RKO (cell line): ENCODE data around the gene THADA.
"Not testable (repeated sequence)": the region's sequence is repeated elsewhere in the genome, so short reads cannot be mapped to it uniquely, and the experiment has no call there.

Experiments used
- DNase-seq: peaks from one replicate; pipeline ENCODE4 v3.0.0-alpha.2; 2016; ENCODE audit warnings: low spot score

Gene THADA

DNA sequence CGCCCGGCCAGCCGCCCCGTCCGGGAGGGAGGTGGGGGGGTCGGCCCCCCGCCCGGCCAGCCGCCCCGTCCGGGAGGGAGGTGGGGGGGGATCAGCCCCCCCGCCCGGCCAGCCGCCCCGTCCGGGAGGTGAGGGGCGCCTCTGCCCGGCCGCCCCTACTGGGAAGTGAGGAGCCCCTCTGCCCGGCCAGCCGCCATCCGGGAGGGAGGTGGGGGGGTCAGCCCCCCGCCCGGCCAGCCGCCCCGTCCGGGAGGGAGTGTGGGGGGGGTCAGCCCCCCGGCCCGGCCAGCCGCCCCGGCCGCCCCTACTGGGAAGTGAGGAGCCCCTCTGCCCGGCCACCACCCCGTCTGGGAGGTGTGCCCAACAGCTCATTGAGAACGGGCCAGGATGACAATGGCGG lies 298.1 kb downstream of the THADA start:
- DNase-seq = not testable (repeated sequence)

DNA sequence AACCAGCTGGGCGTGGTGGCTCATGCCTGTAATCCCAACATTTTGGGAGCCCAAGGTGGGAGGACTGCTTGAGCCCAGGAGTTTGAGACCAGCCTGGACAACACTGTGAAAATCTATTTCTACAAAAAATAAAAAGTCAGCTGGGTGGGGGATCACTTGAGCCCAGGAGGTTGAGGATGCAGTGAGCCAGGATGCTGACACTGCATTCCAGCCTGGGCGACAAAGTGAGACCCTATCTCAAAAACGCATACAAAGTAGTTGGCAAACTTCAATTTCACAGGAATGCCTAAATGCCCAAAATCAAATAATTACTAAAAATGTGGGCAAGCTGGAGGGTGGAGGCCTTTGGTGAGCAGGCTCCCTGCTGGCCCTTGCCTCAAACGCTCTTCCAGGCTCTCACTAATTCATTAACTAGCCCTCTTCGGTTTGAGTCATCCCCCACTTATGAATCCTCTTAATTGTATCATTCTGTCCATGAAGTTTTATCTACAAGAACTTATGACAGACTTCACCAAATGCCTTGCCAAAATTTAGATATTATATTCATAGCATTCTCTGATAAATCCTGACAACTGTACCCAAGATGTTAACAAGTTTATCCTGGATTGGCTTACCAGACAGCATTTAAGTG lies 300.8 kb downstream of the THADA start:
- no peak for DNase-seq

DNA sequence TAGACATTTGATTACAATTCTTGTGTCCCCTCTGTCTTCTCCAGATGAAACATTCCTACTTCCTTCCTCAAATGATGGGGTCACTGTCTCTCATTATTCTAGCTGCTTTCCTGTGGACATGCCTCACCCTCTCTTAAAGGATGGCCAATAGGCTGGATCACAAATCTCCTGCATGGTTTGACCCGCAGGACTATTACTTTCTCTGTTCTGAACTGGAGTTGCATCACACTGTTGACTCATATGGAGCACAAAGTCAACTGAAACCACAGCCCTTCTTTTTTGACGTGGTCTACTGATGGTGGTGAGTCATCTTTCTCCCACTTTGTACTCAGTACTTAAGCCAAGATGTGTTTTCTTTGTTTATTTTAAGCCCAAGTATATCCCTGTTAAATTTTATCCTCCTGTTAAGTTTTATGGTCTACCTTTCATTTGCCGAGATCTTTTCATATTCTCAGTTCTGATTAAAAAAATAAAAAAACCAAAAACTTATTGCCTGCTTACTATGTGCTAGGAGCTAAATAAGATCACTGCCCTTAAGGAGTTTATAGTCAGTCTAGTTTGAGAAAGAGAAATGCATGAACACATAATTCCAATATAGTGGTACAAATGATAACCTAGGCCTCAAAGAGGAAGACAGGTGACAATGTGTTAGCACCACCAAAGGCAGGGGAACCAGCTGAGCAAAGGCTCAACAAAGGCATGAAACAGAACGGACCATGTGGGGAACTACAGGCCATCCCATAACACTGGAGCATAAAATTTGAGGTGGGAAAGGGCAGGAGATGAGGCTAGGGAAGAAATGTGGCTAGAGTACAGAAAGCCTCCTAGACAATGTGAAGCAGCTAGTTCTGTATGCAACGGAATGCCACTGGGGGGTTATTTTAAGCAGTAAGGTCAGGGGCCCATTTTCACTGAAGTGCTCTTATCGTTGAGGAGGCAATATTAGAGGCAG lies 301.8 kb downstream of the THADA start:
- DNase-seq = peak; percentile 90

DNA sequence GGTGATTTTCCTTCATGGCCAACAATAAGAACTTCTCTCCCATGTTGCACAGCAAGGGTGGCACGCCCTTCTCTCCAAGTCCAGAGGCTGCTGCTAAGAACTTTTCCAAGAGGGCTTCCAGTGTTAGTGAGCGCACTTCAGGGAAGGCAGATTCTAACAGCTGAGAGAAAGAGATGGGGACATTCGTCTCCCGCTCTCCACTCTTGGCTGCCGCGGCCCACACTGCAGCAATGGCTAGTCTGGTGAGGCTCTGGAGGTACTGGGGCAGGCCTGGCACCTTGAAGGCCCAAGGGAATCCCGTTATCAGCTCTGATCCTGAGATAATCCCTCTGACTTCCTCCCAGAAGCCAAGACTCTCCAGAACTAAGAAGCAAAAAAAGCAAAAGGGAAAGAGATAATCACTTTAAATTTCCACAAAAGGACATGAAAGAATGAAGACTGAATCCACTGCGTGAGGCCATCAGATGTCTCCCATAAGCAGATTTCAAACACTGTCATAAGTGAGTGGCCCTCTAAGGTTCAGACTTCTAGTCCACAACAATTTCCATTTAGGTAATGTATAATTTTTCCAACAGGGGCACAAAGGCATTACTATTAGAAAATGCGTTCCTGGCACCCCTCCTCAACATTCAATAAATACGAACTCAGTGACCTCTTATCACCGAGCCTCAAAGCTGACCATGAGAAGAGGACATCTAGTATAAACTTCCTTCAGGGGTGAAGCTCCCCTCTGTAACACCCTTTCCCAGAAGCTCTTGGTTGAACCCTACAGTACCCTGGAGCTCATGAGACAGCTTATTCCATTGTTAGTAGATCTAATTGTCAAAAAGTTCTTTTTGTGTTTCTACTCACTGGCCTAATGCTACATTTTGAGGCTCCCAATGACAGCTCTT lies 302.7 kb downstream of the THADA start:
- DNase-seq = no peak

DNA sequence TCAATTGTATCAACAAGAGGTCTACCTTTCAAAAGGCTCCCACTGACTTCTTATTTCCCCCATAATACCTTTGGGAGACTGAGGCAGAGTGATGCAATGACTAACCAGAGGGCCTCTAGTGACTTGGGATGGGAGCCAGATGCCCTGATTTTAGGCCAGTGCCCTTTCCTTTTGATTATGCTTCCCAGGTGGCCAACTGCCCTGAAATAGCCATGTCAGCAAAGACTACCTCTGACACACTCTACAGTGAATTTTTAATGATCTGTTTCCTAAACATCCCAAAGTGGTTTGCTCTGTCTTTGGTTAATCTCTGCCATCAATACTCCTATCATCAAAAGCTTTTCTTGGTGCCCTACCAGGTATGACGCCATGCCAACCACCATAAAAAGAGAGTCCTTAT lies 303.5 kb downstream of the THADA start:
- no peak for DNase-seq

DNA sequence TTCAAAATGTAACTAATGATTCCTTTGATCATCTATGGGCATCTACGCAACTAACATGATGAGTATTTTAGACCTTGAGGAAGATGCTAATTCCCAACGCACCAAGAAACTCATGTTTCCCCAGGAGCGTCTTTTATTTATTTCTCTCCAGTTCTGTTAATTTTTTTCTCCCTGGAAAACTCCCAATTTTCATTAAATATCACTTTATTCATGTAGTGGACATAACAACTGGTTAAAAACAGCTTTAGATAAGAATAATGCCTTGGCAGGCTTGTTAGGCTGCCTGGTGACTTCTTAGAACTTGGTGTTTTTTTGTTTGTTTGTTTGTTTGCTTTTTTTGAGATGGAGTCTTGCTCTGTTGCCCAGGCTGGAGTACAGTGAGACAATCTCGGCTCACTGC lies 306.5 kb downstream of the THADA start:
- DNase-seq = no peak

DNA sequence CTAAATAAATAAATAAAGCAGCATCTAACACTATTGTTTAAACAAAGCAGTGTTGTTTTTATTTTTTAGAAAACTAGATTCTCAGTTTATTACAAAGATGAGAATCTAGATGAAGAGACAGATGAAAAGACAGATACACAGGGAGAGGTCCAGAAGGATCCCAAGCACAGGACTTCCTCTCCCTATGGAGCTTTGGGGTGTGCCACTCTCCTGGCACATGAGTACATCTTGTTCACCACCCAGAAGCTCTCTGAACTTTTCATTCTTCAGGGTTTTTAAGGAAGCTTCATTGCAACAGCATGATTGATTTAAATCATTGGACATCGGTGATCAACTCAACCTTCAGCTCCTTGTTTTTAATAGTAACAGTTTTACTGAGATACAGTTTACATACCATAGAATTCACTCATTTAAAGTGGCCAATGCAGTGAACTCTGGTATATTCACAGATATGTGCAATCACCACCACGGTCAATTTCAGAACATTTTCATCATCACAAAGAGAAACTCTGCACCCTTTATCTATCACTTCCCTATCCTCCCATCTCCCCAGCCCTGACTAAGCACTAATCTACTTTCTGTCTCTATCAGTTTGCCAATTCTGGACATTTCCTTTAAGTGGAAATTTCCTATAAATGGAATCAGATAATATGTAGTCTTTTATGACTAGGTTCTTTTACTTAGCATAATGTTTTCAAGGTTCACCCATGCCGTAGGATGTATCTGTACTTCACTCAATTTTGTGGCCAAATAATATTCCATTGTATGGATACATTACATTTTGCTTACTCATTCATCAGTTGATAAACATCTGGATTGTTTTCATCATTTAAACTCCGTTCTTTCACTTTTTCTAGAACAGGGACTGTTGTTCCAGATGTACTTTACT lies 307.2 kb downstream of the THADA start:
- no peak for DNase-seq

DNA sequence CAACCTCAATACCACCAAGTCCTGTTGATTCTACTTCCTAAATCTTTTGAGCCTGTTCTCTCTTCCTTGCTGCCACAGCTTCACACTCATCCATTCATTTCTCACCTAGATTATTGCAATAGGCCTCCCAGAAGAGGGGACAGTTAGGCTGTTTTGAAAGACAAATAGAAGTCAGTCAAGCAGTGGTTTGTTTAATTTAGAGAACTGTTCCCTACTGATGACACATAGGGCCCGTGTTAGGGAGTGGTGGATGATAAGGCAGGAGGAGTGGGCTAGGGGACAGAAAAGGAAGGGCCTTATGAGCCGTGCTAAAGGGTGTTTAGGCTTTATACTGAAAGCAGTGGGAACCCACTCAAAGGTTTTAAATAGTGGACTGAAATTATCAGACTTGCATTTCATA lies 309.9 kb downstream of the THADA start:
- no peak for DNase-seq

DNA sequence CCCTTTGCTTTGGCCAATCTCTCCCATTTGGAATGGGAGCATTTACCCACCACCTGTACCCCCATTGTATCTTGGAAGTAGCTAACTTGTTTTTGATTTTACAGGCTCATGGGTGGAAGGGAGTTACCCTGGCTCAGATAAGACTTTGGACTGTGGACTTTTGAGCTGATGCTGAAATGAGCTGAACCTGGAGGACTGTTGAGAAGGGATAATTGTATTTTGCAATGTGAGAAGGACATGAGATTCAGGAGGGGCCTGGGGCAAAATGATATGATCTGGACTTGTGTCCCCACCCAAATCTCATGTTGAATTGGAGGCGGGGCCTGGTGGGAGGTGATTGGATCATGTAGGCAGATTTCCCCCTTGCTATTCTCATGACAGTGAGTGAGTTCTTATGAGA lies 310.9 kb downstream of the THADA start:
- DNase-seq = no peak

DNA sequence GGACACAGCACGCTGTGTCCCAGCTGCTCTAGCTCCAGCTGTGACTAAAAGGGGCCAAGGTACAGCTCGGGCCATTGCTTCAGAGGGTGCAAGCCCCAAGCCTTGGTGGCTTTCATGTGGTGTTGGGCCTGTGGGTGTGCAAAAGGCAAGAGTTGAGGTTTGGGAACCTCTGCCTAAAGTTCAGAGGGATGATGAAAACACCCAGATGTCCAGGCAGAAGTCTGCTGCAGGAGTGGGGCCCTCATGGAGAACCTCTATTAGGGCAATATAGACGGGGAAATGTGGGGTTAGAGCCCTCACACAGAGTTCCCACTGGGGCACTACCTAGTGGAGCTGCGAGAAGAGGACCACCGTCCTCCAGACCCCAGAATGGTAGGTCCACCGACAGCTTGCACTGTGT lies 311.5 kb downstream of the THADA start:
- DNase-seq = not testable (repeated sequence)

DNA sequence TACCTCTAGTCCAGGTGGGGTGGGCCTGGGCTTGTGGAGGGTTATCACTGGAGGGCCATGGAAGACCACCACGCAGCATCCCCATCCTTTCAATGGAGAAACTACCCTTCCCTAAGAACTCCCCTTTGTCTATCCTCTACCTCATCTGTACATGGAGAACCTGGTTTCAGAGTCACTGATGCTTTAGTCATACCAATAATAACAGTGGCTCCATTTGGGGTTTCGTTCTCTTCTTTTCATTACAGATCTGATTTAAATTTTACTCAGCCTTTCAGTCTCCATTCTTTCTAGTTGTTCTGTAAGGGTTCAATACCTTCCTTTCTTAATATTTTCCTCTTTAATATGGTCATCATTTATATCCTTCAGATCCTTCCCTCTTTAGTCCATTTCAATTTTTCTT lies 314.8 kb downstream of the THADA start:
- no peak for DNase-seq

DNA sequence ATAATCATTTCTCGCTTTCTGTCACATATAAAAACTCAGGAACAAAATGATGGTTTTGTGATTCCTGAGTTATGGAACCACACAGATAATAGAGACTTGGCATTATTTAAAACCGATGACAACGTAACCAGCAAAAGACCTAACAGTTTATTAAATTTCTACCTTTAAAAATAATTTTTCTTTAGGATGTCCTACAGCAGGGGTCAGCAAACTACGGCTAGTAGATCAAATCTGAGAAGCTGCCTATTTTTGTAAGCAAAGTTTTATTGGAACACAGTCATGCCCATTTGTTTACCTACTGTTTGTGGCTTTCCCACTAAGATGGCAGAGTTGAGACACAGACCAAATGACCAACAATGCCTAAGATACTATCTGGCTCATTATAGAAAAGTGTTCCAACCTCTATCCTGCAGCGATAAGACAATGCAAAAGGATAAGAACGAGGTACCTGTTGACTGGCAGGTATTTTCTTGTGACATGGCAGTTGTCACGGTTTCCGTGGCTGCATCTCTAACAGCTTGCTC lies 316.5 kb downstream of the THADA start:
- no peak for DNase-seq

DNA sequence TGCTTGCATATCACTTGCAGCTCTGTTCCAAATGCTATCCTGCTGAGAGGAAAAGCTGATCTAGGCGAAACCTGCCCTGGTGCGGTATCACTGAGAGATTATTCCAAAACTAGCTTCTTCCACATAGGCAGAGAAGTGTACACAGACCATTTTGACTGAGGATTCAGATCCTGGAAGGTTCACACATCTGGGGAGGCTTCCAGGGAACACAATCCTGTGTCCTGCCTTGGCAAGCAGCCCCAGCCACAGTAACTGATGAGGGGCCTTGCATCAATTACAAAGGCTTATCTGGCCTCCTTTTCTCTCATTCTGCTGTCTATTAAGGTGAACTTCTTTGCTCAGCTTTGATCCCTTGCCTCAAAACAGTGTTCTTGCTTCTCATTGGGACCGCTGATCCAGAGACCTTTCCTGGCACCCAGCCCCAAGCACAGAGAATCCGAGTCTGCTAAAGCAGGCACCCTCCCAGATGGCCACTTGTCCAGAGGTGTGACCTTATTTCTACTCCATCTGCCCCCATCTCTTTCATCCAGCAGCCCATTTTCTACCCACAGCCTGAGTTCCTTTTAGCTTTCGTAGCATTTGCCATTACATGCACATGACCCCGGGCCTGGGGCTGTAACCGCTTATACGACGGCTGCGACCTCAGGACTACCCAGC lies 317.1 kb downstream of the THADA start:
- no peak for DNase-seq

DNA sequence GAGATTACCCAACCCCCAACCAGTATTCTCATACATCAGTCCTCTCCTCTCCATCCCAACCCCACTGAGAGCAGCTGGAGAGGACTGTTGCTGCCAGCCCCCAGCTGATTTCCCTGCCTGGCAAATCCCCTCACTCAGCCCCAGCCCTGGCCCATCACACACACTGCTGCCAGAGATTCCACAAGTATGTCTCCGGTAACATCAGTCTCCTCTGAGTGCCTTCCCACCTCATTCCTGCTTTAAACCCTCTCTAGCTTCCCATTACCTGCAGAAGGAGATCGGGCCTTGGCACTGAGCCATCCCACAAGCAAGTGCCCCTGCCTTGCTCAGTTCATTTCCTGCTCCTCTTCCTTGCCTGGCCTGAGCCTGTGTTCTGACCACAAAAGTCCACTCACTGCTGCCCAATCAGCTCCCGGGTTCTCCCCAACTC lies 318.9 kb downstream of the THADA start:
- DNase-seq = no peak

DNA sequence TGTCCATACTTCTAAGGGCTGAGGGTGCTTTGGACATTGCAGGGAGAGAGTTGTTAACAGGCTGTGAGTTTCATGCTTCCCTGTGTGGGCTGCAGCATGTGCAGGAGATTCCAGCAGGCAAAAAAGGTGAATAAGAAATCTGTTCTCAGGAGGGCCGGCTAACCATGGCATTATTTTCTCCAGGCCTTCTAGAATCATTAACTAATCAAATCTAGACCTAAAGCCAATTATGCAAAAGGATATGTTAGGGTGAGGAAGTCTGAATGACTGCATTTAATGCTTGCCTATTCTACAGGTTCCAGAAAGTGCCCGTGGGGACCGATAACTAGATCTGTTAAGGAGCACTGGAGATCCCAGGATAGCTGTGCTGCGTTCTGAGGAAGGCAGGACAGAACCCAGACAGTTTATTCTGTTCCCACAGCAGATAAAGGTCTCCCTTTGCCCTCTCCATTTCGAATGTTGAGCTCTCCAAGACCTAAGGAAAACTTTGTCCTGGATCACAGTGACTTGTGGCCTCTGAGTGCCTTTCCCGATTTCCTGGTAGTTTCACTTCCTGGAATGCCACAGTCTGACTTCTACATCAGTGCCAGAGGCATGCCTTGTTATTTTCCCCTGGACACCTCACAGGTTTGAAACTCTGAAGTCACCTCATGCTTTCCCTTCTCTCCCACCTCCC lies 319.4 kb downstream of the THADA start:
- DNase-seq = no peak

DNA sequence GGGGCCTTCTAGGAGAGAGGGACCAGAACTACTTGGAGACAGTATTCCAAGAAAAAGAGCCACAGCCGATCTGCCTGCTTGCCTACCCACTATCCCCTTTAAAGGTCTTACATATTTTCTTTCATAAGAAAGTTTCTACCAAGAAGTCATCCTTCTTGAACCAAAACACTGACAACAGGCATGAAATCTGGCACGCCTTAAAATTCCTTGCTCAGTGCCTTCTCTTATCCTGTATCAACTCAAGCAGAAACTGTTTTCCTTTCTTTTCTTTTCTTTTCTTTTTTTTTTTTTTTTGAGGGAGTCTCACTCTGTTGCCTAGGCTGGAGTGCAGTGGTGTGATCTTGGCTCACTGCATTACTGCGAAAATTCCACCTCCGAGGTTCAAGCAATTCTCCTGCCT lies 321.1 kb downstream of the THADA start:
- no peak for DNase-seq

DNA sequence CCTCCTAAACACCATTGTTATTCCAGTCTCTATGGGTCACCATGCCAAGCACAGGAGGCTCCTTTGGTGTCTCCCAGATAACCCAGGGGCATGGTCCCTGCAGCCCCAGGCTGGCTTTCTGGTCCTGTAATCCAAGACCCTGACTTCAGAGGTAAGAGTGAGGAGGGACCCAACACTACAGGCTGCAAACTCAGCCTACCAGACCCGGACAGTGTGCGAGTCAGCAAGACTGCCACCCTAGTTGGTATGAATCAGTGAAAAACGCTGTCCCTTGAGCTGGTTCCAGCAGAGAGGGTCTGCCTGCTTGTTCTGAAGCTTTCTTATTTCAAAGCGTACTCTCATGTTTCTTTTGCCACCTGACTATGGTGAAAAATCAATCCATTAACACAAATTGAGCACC lies 321.8 kb downstream of the THADA start:
- no peak for DNase-seq

DNA sequence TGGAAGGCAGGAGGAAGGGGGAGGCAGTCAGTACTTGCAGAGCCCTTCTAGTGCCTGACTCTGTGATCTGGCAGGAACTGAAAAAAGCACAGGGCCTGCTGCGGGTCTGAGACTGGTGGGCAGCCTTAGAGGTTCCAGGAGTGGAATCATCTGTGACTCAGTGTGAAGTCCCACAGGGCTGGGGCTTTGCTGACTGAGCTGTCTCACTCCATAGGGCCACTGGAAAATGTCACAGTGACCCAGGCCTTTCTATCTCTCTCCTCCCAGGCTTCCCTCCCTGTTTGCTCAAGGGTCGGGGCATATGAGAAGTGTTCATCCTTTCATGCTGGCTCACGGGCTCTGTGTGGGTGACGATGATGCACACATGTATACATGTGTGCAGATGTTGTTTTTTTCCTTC lies 322.3 kb downstream of the THADA start:
- no peak for DNase-seq

DNA sequence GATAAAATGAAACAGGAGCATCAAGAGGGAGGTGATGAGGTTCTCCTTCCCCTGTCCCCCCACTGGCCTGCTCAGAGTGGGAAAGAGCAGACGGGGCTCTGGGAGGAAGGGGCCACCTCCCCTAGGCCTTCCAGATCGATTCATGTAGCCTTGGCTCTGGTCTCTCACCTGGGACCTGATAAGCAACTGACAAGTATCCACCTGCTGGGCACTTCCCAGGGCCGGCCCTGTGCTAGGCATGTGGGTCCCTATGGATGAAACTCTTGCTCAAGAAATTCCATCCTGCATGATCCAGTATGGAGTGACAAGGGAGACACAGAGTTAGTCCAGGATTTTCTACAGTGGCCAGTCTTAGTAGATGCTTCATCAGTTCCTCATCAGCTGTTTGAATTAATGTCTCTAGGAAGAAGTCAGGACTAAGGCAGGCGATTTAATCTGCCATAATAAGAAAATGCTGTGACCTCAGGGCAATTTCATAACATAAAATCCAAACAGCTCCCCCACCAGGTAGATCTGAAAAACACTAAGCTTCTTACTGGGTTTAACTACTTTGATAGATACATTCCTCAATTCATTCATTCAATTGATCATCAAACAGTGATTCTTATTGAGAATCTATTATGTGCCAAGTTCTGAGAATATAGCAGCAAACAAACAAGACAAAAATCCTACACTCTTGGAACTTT lies 324.8 kb downstream of the THADA start:
- no peak for DNase-seq

DNA sequence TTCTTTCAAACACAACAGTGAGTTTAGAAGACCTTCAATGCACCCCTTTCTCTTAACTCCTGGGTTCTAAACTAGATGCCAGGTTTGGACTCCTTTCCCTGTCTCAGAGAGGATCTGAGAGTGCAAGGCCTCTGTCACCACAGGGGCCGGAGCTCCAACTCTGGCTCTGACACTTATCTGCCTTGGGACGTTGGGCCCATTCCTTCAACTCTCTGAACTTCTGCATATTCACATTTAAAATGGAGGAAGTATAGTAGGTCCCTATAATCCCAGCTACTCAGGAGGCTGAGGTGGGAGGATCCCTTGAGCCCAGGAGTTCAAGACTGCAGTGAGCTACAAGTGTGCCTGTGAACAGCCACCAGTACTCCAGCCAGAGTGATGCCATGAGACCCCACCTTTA lies 325.4 kb downstream of the THADA start:
- no peak for DNase-seq
